Lower leg skin (tissue), 4 donors: ENCODE data around the gene ELMOD3. TPM values are rescaled to one million over a fixed set of nuclear protein-coding genes. Genes with fewer than 3 reads are reported as not detected.

Experiments
- DNase-seq, 2 donors: peaks; one replicate each; pipeline ENCODE4 v3.0.0-alpha.2; 2019; ENCODE audit warnings: low spot score in 2 of 2
- H3K4me3 ChIP-seq: fragments of 200-600 bp; sonication (generic); 2 replicates; pipeline ENCODE4 v1.5.1; 2017; ENCODE audit warnings: mild to moderate bottlenecking, low read depth; ENCODE audit not compliant: poor library complexity, severe bottlenecking
- POLR2A ChIP-seq, 2 donors: fragments of 450-650 bp; IDR thresholded peaks; one replicate each; pipeline ENCODE4 v1.6.1; 2016 to 2017; ENCODE audit warnings: antibody characterized with exemption in 2 of 2, mild to moderate bottlenecking in 1 of 2, moderate library complexity in 1 of 2
- WGBS, 2 donors: methylation state at CpG; one replicate each; pipeline ENCODE4 v1.1.5; 2018; 5-methylcytosine and 5-hydroxymethylcytosine counted together
- intact Hi-C: fragments of 100-400 bp; cut with DNase I; formaldehyde crosslinking; loops from one replicate; pipeline ENCODE4 v1.15.0; 2023; ENCODE audit warnings: low total_unique reads
- total RNA-seq, 4 donors: library from RNA; depleted of rRNA; stranded (reverse); fragments of >200 nt; gene quantifications; one replicate each; pipeline ENCODE4 v1.1.0, GENCODE V29; 2016
- TF ChIP-seq, protein P1 (sequence below), 3 donors: fragments of 450-650 bp; IDR thresholded peaks; one replicate each; pipeline ENCODE4 v1.5.1; 2016; ENCODE audit warnings: antibody characterized with exemption in 3 of 3, mild to moderate bottlenecking in 3 of 3, moderate library complexity in 2 of 3

The ELMOD3 gene
- total RNA-seq, 4 donors from 2014 or later = 10.0 to 26.1 (median 23.5) TPM

DNA sequence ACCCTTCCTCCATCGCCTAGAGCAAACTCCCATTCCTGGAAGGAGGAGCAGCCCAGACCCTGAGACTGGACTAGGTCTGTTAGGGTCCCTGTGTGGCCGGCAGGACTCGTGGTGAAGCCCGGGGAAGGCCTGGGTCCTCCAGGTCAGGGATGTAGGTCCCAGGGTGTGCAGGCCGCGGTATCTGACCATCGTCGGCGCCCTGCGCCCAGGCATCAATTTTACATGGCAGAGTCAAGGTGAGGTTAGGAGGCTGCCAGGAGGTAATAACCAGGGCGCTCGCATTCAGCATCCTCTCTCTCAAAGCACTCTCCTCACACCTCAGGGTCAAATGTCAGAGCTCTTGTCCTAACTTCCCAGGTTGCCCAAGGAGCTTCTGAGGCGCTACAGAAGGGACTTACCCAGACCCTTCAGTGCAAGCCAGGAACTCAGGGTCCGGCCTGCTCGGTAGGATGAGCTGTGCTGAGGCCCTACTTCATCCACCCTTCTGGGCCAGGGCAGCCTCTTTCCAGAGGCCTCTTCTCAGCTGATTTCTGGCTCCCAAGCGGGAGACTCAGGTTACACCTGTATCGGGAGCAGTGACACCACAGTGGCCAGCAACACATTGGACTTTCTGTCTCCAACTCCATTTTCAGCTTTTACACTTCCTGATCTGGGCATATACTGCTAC is 64.6 kb downstream of the ELMOD3 start:
- TF ChIP-seq, protein P1, sequence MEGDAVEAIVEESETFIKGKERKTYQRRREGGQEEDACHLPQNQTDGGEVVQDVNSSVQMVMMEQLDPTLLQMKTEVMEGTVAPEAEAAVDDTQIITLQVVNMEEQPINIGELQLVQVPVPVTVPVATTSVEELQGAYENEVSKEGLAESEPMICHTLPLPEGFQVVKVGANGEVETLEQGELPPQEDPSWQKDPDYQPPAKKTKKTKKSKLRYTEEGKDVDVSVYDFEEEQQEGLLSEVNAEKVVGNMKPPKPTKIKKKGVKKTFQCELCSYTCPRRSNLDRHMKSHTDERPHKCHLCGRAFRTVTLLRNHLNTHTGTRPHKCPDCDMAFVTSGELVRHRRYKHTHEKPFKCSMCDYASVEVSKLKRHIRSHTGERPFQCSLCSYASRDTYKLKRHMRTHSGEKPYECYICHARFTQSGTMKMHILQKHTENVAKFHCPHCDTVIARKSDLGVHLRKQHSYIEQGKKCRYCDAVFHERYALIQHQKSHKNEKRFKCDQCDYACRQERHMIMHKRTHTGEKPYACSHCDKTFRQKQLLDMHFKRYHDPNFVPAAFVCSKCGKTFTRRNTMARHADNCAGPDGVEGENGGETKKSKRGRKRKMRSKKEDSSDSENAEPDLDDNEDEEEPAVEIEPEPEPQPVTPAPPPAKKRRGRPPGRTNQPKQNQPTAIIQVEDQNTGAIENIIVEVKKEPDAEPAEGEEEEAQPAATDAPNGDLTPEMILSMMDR (IDR thresholded peaks at IDR 0.05) = no peak
- TF ChIP-seq POLR2A (IDR thresholded peaks at IDR 0.05) = no peak
- DNase-seq = no peak
- peak overlapping the region; percentile 52 for H3K4me3 ChIP-seq
- 52 to 65% methylated on average over 13 to 17 of the region's 17 CpGs for WGBS, 2 donors
- intact Hi-C loops = no loop called here

DNA sequence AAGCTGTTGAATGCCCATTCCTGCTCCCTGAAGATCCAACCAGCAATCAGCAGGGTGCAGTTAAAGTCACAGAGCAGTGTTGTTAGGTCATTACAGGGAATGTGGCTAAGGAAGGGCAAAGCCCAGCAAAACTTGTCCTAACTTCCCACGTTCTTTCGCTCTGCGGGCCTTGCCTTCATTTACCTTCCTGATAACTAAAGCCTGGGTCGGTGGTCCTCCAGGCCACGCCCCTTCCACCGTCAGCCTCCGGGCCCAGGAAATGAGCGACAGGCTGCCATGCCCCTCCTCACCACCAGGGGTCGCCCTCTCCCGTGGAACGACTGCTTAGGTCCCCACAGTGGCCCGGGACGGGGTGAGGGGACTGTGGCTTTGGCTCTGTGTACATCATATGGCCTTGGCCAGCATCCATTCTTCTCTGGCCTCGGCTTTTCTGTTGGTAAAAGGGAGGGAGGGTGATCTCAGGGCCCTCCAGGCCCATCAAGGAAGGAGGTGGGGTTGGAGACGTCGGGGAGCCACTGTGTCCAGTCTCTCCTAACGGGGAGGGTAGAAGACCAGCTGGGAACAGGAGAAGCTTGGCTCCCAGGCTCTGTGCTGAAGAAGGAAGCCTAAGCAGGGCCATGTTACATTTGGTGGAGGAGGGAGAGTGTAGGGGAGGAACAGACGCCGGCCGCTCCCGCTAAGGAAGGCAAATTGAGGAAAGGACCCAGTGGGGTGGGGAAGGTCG is 66.1 kb downstream of the ELMOD3 start:
- H3K4me3 ChIP-seq = no peak overlapping the region
- WGBS, 2 donors = 23 to 28% methylated on average over 22 of the region's 22 CpGs
- intact Hi-C loops = loop anchor here (2.0 kb wide), 1 partner anchor 132 kb away; no protein-coding TSS in a partner anchor
- TF ChIP-seq POLR2A (IDR thresholded peaks at IDR 0.05) = no peak
- TF ChIP-seq, protein P1 (IDR thresholded peaks at IDR 0.05) = peak in 2 of 3 donors; percentile 91 to 99
- peak; percentile 87 to 98 for DNase-seq

DNA sequence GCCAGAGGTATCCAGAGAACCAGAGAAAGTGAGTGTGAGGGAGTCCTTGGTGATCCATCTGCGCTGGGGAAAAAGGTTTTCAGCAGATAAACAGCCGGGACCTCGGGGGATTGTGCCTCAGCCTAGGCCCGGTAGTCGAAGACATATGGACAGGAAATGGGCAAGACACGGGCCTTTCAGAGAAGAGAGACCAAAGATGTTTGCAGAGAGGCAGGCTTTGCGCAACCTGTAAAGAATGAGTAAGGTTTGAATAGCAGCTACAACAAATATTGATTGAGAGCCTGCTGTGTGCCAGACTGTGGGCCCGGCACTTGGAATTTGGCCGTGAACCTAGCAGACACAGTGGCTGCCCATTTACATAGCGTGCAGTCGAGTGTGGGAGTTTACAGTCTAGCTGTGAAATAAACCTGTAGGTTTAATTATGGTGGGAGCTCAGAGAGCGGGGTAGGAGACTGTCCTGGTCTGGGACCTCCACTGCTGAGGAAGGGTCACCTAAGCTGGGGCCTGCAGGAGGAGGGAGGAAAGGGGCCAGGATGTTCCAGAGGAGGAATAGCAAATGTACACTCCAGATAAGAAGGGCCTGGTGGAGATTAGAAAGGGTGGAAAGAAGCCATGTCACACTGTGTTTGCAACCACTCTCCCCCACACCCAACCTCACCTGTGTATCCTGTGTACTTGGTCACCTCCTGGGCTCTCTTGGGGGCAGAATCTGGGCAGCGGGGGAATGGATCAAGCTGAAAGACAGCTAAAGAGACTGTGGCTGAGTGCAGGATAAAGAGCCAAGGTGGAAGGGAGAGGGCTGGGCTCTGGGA is 66.9 kb downstream of the ELMOD3 start:
- DNase-seq = no peak
- no peak for TF ChIP-seq POLR2A (IDR thresholded peaks at IDR 0.05)
- TF ChIP-seq, protein P1 (IDR thresholded peaks at IDR 0.05) = peak in 1 of 3 donors; percentile 68
- no peak overlapping the region for H3K4me3 ChIP-seq

DNA sequence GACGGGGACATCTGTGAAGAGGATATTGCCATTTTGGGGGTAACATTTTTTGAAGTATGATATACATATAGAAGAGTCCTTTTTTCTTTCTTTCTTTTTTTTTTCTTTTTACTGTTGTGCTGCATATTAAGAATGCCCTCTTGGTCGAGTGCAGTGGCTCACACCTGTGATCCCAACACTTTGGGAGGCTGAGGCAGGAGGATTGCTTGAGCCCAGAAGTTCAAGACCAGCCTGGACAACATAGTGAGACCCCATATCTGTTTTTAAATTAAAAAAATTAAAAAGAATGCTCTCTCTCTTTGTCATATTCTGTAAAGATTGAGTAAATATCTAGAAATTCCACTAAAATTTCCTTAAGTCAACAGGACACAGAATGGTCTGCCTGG is 67.5 kb downstream of the ELMOD3 start:
- intact Hi-C loops = no loop called here
- WGBS, 2 donors = 93 to 95% methylated on average over 2 of the region's 2 CpGs
- no peak overlapping the region for H3K4me3 ChIP-seq
- TF ChIP-seq, protein P1 (IDR thresholded peaks at IDR 0.05) = no peak
- no peak for TF ChIP-seq POLR2A (IDR thresholded peaks at IDR 0.05)
- DNase-seq = no peak

More for the DNA sequence above, 66.9 kb downstream of the ELMOD3 start:
- whole genome bisulfite sequencing, 2 donors = 71 to 75% methylated on average over 13 of the region's 13 CpGs
- intact Hi-C loops = loop anchor here (2.0 kb wide), 1 partner anchor 131 kb away; no protein-coding TSS in a partner anchor

DNA sequence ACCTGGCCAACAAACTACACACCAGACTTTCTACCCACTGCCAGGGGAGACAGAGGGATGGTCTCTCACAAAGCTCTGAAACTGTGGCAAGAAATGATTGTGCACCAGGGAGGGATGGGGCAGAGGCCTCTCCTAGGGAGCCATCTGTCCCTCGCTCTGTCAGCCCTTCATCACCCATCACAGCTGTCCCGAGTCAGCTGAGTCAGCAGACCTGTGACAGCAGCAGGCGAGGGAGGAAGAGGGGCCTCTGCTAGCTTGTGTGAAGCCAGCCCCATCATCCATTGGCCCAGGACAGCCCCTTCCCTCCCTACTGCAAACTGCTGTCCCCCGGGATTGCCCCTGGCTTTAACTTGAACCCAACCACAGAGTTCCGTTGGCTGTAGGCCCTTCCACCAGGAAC is 69.0 kb downstream of the ELMOD3 start:
- intact Hi-C loops = no loop called here
- TF ChIP-seq, protein P1 (IDR thresholded peaks at IDR 0.05) = no peak
- no peak for TF ChIP-seq POLR2A (IDR thresholded peaks at IDR 0.05)
- DNase-seq = no peak
- H3K4me3 ChIP-seq = no peak overlapping the region
- 81 to 82% methylated on average over 5 of the region's 5 CpGs for whole genome bisulfite sequencing, 2 donors
